Endothelial cell of umbilical vein (primary cell): Measurements from ENCODE around the gene HTRA1. TPM values are rescaled to one million over a fixed set of nuclear protein-coding genes. Genes with fewer than 3 reads are reported as not detected.

ENCODE experiments used
- BruUV-seq: library from RNA; stranded (reverse); fragments of 400-500 nt; replicated peaks from 2 replicates; lab custom pipeline; 2021; lab: Mats Ljungman, UMichigan
- CTCF ChIA-PET: fragments of 300-600, 350-600 bp; sonication (Branson Sonifier 250); formaldehyde crosslinking; loops from one replicate; lab custom pipeline; 2021; ENCODE audit warnings: antibody characterized with exemption, inconsistent platforms; lab: Charles Lee
- POLR2A ChIA-PET: fragments of 300-600, 350-600 bp; sonication (Branson Sonifier 250); formaldehyde crosslinking; loops from one replicate; lab custom pipeline; 2021; ENCODE audit warnings: antibody characterized with exemption, inconsistent platforms; lab: Charles Lee
- DNase-seq: peaks from one replicate; pipeline ENCODE4 v3.0.0-alpha.2; 2011; ENCODE audit warnings: low read depth, low spot score
- FAIRE-seq: peaks from 2 replicates; lab custom pipeline; 2011; peaks lifted over from hg19 to GRCh38; lab: Jason Lieb, UNC
- H2AFZ ChIP-seq: 2 replicates; pipeline ENCODE4 v1.6.0; 2012; ENCODE audit warnings: low read depth, low read length, control low read depth, inconsistent platforms
- H3K27ac ChIP-seq: 2 replicates; pipeline ENCODE4 v1.5.1; 2011; ENCODE audit warnings: low read depth, mild to moderate bottlenecking, control low read depth, low read length, moderate library complexity; ENCODE audit not compliant: insufficient read depth
- H3K27me3 ChIP-seq, 2 experiments: 2 replicates each; pipeline versions ENCODE4 v1.6.0 to v1.6.1; 2011; ENCODE audit warnings: low read length in 2 of 2, mixed read lengths in 1 of 2; ENCODE audit not compliant: control insufficient read depth in 2 of 2, insufficient read depth in 2 of 2
- H3K36me3 ChIP-seq, 2 experiments: 2 replicates in 1 of 2; 3 replicates in 1 of 2; pipeline ENCODE4 v1.5.1; 2011; ENCODE audit warnings: low read length in 2 of 2, mild to moderate bottlenecking in 1 of 2, moderate library complexity in 1 of 2; ENCODE audit not compliant: control insufficient read depth in 2 of 2, insufficient read depth in 2 of 2; ENCODE audit errors: extremely low read depth in 1 of 2
- H3K4me1 ChIP-seq: 3 replicates; pipeline ENCODE4 v1.5.1; 2011; ENCODE audit warnings: mild to moderate bottlenecking, low read length; ENCODE audit not compliant: control insufficient read depth, insufficient read depth; ENCODE audit errors: extremely low read depth
- H3K4me2 ChIP-seq: 2 replicates; pipeline ENCODE4 v1.6.1; 2011; ENCODE audit warnings: low read length, control low read depth, mixed read lengths; ENCODE audit not compliant: insufficient read depth
- H3K4me3 ChIP-seq, 3 experiments: fragments of 200-600 bp in 1 of 3; sonication (generic), shearing (Covaris generic) in 1 of 3; replicated peaks in 1 of 3; 2 replicates each; pipeline ENCODE4 v1.5.1; 2011 to 2016; ENCODE audit warnings: control low read depth in 3 of 3, low read length in 3 of 3, mild to moderate bottlenecking in 2 of 3, inconsistent platforms in 1 of 3, low read depth in 1 of 3, moderate library complexity in 1 of 3; ENCODE audit not compliant: insufficient read depth in 1 of 3
- H3K79me2 ChIP-seq: 2 replicates; pipeline ENCODE4 v1.6.0; 2012; ENCODE audit warnings: low read length, inconsistent platforms; ENCODE audit not compliant: control insufficient read depth, insufficient read depth
- H3K9ac ChIP-seq: replicated peaks from 2 replicates; pipeline ENCODE3; 2011; ENCODE audit warnings: low read length, control low read depth; ENCODE audit not compliant: insufficient read depth; ENCODE audit errors: extremely low read depth
- H3K9me1 ChIP-seq: replicated peaks from 3 replicates; pipeline ENCODE4 v1.6.0; 2011; ENCODE audit warnings: mild to moderate bottlenecking, low read length; ENCODE audit not compliant: control insufficient read depth, insufficient read depth; ENCODE audit errors: extremely low read depth
- H3K9me3 ChIP-seq: replicated peaks from 2 replicates; pipeline ENCODE4 v1.5.1; 2012; ENCODE audit warnings: low read length, inconsistent platforms; ENCODE audit not compliant: control insufficient read depth, insufficient read depth
- H4K20me1 ChIP-seq: replicated peaks from 2 replicates; pipeline ENCODE3; 2011; ENCODE audit warnings: mild to moderate bottlenecking, low read length; ENCODE audit not compliant: control insufficient read depth, insufficient read depth; ENCODE audit errors: extremely low read depth
- CTCF ChIP-seq, 2 donors: IDR thresholded peaks; 1 replicate in 1 of 2; 2 replicates in 1 of 2; pipeline ENCODE4 v1.5.1; 2011; ENCODE audit warnings: low read length in 2 of 2, mild to moderate bottlenecking in 2 of 2, moderate library complexity in 2 of 2, control low read depth in 1 of 2, inconsistent platforms in 1 of 2, low read depth in 1 of 2; ENCODE audit not compliant: insufficient read depth in 1 of 2; ENCODE audit errors: extremely low read depth in 1 of 2
- EZH2 ChIP-seq: IDR thresholded peaks from 2 replicates; pipeline ENCODE4 v1.6.1; 2012; ENCODE audit warnings: borderline replicate concordance, low read depth, mild to moderate bottlenecking, moderate library complexity, low read length, inconsistent platforms; ENCODE audit not compliant: severe bottlenecking
- FOS ChIP-seq: IDR thresholded peaks from 2 replicates; pipeline ENCODE4 v1.6.1; 2011; ENCODE audit warnings: mild to moderate bottlenecking, low read length, moderate library complexity, borderline replicate concordance; ENCODE audit not compliant: insufficient read depth
- GATA2 ChIP-seq: IDR thresholded peaks from 2 replicates; pipeline ENCODE4 v1.7.0; 2011; ENCODE audit warnings: low read depth, mild to moderate bottlenecking, moderate library complexity, mixed read lengths, low read length; ENCODE audit not compliant: insufficient read length, insufficient read depth
- JUN ChIP-seq: IDR thresholded peaks from 2 replicates; pipeline ENCODE4 v1.6.1; 2011; ENCODE audit warnings: borderline replicate concordance, low read depth; ENCODE audit not compliant: insufficient read length, insufficient read depth
- MYC ChIP-seq: IDR thresholded peaks from one replicate; pipeline ENCODE4 v1.6.1; 2011; ENCODE audit warnings: mild to moderate bottlenecking, low read depth, low read length
- POLR2A ChIP-seq: IDR thresholded peaks from 2 replicates; pipeline ENCODE4 v1.6.1; 2012; ENCODE audit warnings: low read depth, mild to moderate bottlenecking, control low read depth, low read length
- POLR2AphosphoS5 ChIP-seq: IDR thresholded peaks from 2 replicates; pipeline ENCODE4 v1.6.1; 2012; ENCODE audit warnings: low read depth, mild to moderate bottlenecking, control low read depth, low read length, moderate library complexity; ENCODE audit not compliant: insufficient read depth
- dilution Hi-C: fragments of 300-500 bp; cut with MboI; formaldehyde crosslinking; loops from one replicate; pipeline ENCODE4 v1.15.0; 2019; ENCODE audit warnings: low sequenced_read_pairs; ENCODE audit not compliant: extremely low pct_ligation_motif_present
- intact Hi-C: fragments of 100-400 bp; cut with micrococcal nuclease; formaldehyde crosslinking; loops from one replicate; pipeline ENCODE4 v1.10.0; 2022
- polyA plus RNA-seq, 4 experiments: library from polyadenylated mRNA; depleted of rRNA in 3 of 4; stranded (reverse) in 3 of 4; unstranded in 1 of 4; fragments of >200 nt; gene quantifications; 2 replicates each; pipeline versions ENCODE4 v1.2.1 to v1.2.3, GENCODE V29; 2011 to 2012; ENCODE audit warnings: missing spikeins in 1 of 4
- total RNA-seq: library from RNA; stranded (reverse); gene quantifications from 2 replicates; pipeline ENCODE4 v1.2.3, GENCODE V29; 2021
- TF ChIP-seq, protein P1 (sequence below): IDR thresholded peaks from 2 replicates; pipeline ENCODE4 v1.6.1; 2011; ENCODE audit not compliant: insufficient read depth, insufficient read length

HTRA1 gene
- total and polyA plus RNA-seq, 2 donors (not counting 3 experiments of a cell fraction or from before 2014, with no cell fraction given), result 192 to 270 TPM

DNA sequence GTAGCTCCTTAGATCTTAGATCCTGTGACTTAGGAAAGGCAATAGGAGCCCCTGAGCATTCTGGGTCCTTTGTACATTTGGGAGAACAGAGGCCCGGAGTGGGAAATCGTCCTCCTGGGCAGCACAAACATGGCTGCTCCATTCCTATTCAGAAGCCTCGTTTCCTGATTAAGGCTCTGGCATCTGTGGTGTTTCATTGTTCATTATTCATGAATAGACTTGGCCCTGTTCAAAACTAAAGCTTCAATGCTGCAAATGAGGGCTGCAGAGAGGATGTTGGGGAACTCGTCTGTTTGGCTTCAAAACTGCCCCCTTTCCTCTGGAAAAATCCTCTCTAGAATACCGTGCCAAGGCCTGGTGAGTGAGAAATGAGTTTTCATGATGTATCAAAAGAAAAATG, 3.4 kb upstream of the HTRA1 start:
- Histone ChIP-seq H3K27ac (no peak overlapping the region), H3K9me3 (no peaks in the 10 kb centered on the region), H3K4me3 (no peak overlapping the region), H3K27me3 (no peaks in the 10 kb centered on the region), H3K9ac (no peak overlapping the region), H3K79me2 (peaks cover 4% of the 10 kb centered on the region), H3K36me3 (no peaks in the 10 kb centered on the region), H3K4me2 (no peak overlapping the region), H4K20me1 (no peaks in the 10 kb centered on the region), H2AFZ (peak overlapping the region; percentile 63), H3K9me1 (no peaks in the 10 kb centered on the region), H3K4me1 (peaks cover 6% of the 10 kb centered on the region)
- FAIRE-seq (no peak), DNase-seq (peak; percentile 31)
- CTCF ChIA-PET, result interaction anchor here (0.6 to 2.1 kb wide), 5 partner anchors 16 to 178 kb away, joined by 3 to 9 read pairs (median 3); no protein-coding TSS in a partner anchor
- TF ChIP-seq POLR2A, result no peak
- TF ChIP-seq MYC, result no peak
- TF ChIP-seq GATA2, result no peak
- TF ChIP-seq JUN, result no peak
- no peak for TF ChIP-seq CTCF (IDR thresholded peaks at IDR 0.05; ENCODE audit: extremely low read depth in 1 of 2, insufficient read depth in 1 of 2, low read depth in 1 of 2, low read length in 2 of 2)
- TF ChIP-seq, protein P1, sequence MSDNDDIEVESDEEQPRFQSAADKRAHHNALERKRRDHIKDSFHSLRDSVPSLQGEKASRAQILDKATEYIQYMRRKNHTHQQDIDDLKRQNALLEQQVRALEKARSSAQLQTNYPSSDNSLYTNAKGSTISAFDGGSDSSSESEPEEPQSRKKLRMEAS, result no peak
- no peak for TF ChIP-seq POLR2AphosphoS5
- no peak for TF ChIP-seq FOS
- no peak for TF ChIP-seq EZH2
- no TSS peak for BruUV-seq
- POLR2A ChIA-PET, result no interaction called here
- dilution Hi-C loops, result no loop called here
- intact Hi-C loops, result no loop called here
